Activated T-helper 17 cell treated with anti-CD3 and anti-CD28 coated beads, Interleukin-2, amount 50 U/mL, for 72 hours (primary cell): ENCODE data around the gene CCDC57. TPM values are rescaled to one million over a fixed set of nuclear protein-coding genes. Genes with fewer than 3 reads are reported as not detected.

Experiments used
- total RNA-seq, 2 donors: library from RNA; stranded (reverse); gene quantifications; one replicate each; pipeline ENCODE4 v1.2.3, GENCODE V29; 2022

CCDC57 gene
- total RNA-seq, 2 donors from 2014 or later, result 36.9 to 37.7 TPM

Other genes with a start within 250 kb of the CCDC57 start
- gene ASPSCR1, start 235.2 kb downstream of the CCDC57 start, total RNA-seq, result 10 to 100 TPM; 22.3 to 30.3 TPM
- 100 to 1,000 TPM in 1 of 2 donors, 10 to 100 TPM in 1; 66.1 to 102 TPM for gene CENPX, start 190.0 kb downstream of the CCDC57 start, total RNA-seq
- gene LRRC45, start 189.5 kb downstream of the CCDC57 start, total RNA-seq, result 10 to 100 TPM; 14.0 to 23.9 TPM
- gene RAC3, start 181.2 kb downstream of the CCDC57 start, total RNA-seq, result 1 to 10 TPM; 6.6 to 7.7 TPM
- 10 to 100 TPM; 63.1 to 91.0 TPM for gene DCXR, start 175.1 kb downstream of the CCDC57 start, total RNA-seq
- 10 to 100 TPM; 21.1 to 25.2 TPM for gene RFNG, start 161.0 kb downstream of the CCDC57 start, total RNA-seq
- gene GPS1, start 160.9 kb downstream of the CCDC57 start, total RNA-seq, result 10 to 100 TPM; 46.2 to 97.2 TPM
- gene DUS1L, start 147.0 kb downstream of the CCDC57 start, total RNA-seq, result 100 to 1,000 TPM in 1 of 2 donors, 10 to 100 TPM in 1; 59.7 to 129 TPM
- gene FASN, start 114.6 kb downstream of the CCDC57 start, total RNA-seq, result 100 to 1,000 TPM; 109 to 242 TPM
- 100 to 1,000 TPM; 167 to 309 TPM for gene SLC16A3, start 16.2 kb upstream of the CCDC57 start, total RNA-seq
- 100 to 1,000 TPM; 140 to 142 TPM for gene CSNK1D, start 60.9 kb upstream of the CCDC57 start, total RNA-seq
- 100 to 1,000 TPM; 193 to 378 TPM for gene CD7, start 104.8 kb upstream of the CCDC57 start, total RNA-seq
- 10 to 100 TPM; 16.4 to 22.3 TPM for gene SECTM1, start 120.9 kb upstream of the CCDC57 start, total RNA-seq
- under 1 TPM in 1 of 2 donors, not detected in 1; 0.28 TPM for gene TEX19, start 146.4 kb upstream of the CCDC57 start, total RNA-seq
- gene UTS2R, start 158.9 kb upstream of the CCDC57 start, total RNA-seq, result under 1 TPM in 1 of 2 donors, not detected in 1; 0.45 TPM
- 10 to 100 TPM; 25.1 to 31.9 TPM for gene HEXD, start 205.5 kb upstream of the CCDC57 start, total RNA-seq
- gene OGFOD3, start 205.7 kb upstream of the CCDC57 start, total RNA-seq, result 10 to 100 TPM; 16.2 to 20.7 TPM
- gene CYBC1, start 237.9 kb upstream of the CCDC57 start, total RNA-seq, result 100 to 1,000 TPM; 297 to 323 TPM
- gene NARF, start 245.9 kb upstream of the CCDC57 start, total RNA-seq, result 100 to 1,000 TPM; 164 to 194 TPM